ENCODE measurements around the gene CTXN1. TPM values are rescaled to one million over a fixed set of nuclear protein-coding genes. Genes with fewer than 3 reads are reported as not detected.

Gene CTXN1
- total and polyA plus RNA-seq, 3 donors from 2014 or later, result 19.4 to 67.2 (median 40.1) TPM

DNA sequence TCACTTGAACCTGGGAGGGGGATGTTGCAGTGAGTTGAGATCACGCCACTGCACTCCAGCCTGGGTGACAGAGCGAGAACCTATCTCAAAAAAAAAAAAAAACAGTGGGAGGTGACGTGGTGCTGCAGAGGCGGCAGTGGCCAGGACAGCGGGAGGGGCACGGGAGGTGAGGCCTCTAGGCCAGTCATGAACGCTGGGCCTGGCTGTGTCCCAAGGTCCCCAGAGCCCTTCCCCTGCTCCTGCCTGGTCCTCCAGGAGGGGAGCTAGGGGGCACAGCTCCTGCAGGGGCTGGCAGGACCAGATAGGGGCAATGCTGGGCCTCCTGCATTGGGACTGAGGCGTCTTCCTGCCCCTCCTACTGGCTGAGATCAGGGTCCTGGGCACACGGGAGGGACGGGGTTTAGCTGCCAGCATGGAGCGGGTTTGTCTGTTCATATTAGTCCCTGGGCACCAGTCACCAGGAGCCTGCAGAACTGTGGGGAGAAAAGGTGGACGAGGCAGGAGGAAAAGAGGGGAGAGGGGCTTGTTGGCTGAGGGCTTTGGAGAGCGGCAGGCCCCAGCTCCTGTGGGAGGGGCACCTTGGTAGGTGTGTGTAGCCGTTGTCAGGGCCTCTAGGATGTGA, 17.7 kb downstream of the CTXN1 start:
- Histone ChIP-seq H3K4me1 (peaks cover 18% of the 10 kb centered on the region), H3K27me3 (no peaks in the 10 kb centered on the region), H3K27ac (no peak overlapping the region), H3K4me3 (no peak overlapping the region), H3K36me3 (ENCODE audit: low read depth, missing control alignments) (no peaks in the 10 kb centered on the region), H3K9me3 (no peaks in the 10 kb centered on the region)
- intact Hi-C loops (cut with DNase I; ENCODE audit: low total_unique reads), result no loop called here
- TF ChIP-seq, protein P1, sequence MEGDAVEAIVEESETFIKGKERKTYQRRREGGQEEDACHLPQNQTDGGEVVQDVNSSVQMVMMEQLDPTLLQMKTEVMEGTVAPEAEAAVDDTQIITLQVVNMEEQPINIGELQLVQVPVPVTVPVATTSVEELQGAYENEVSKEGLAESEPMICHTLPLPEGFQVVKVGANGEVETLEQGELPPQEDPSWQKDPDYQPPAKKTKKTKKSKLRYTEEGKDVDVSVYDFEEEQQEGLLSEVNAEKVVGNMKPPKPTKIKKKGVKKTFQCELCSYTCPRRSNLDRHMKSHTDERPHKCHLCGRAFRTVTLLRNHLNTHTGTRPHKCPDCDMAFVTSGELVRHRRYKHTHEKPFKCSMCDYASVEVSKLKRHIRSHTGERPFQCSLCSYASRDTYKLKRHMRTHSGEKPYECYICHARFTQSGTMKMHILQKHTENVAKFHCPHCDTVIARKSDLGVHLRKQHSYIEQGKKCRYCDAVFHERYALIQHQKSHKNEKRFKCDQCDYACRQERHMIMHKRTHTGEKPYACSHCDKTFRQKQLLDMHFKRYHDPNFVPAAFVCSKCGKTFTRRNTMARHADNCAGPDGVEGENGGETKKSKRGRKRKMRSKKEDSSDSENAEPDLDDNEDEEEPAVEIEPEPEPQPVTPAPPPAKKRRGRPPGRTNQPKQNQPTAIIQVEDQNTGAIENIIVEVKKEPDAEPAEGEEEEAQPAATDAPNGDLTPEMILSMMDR (IDR thresholded peaks at IDR 0.05), result no peak
- TF ChIP-seq POLR2A (IDR thresholded peaks at IDR 0.05), result no peak
- 77 to 85% methylated on average over 9 to 14 of the region's 14 CpGs for WGBS, 2 donors
- peak; percentile 59 for DNase-seq

DNA sequence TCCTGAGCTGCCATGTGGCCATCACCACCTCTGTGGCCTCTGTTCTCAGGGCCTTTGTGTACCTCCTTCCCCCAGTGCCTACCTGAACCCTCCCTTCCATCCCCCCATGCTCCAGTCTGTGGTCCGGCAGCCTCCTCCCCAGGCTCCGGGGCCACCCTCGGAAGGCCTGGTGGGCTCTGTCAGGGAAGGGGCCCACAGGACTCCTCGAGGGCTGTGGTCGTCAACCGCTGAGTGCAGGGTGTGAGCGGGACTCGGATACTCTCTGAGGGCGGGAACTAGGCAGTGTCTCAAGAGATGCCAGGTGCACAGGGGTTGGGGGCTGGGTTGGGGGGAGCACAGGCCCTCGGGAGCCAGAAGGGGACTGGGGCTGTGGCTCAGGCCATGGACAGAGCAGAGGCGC, 18.4 kb downstream of the CTXN1 start:
- DNase-seq, result no peak
- intact Hi-C loops (cut with DNase I; ENCODE audit: low total_unique reads), result no loop called here
- H3K27me3 ChIP-seq, result no peaks in the 10 kb centered on the region
- H3K4me3 ChIP-seq, result no peak overlapping the region
- H3K27ac ChIP-seq, result no peak overlapping the region
- H3K4me1 ChIP-seq, result peaks cover 24% of the 10 kb centered on the region
- H3K36me3 ChIP-seq (ENCODE audit: low read depth, missing control alignments), result no peaks in the 10 kb centered on the region
- TF ChIP-seq, protein P1 (IDR thresholded peaks at IDR 0.05), result no peak
- TF ChIP-seq POLR2A (IDR thresholded peaks at IDR 0.05), result no peak
- 88 to 89% methylated on average over 6 to 11 of the region's 11 CpGs for WGBS, 2 donors
- H3K9me3 ChIP-seq, result no peaks in the 10 kb centered on the region

DNA sequence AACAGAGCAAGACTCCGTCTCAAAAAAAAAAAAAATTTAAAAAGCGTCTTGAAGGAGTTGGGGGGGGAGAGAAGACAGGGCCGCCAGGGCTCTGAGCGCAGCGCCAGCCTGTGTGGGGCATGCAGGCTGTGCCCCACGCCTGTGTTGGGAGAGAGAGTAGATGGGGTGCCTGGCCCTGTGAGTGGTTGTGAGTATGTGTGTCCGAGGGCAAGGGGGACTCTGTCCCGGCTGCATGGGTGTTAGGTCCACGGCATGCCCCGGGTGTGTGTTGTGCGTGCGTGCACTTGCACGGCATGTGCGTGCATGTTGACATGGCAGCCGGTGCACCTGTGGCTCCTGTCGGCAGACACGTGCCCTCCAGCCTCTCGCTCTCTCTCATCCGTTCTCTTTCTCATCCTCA, 18.8 kb downstream of the CTXN1 start:
- no peaks in the 10 kb centered on the region for H3K9me3 ChIP-seq
- H3K36me3 ChIP-seq (ENCODE audit: low read depth, missing control alignments), result no peaks in the 10 kb centered on the region
- TF ChIP-seq, protein P1 (IDR thresholded peaks at IDR 0.05), result no peak
- TF ChIP-seq POLR2A (IDR thresholded peaks at IDR 0.05), result no peak
- H3K27me3 ChIP-seq, result no peaks in the 10 kb centered on the region
- H3K4me3 ChIP-seq, result no peak overlapping the region
- intact Hi-C loops (cut with DNase I; ENCODE audit: low total_unique reads), result no loop called here
- 89 to 93% methylated on average over 19 of the region's 19 CpGs for WGBS, 2 donors
- no peak overlapping the region for H3K27ac ChIP-seq
- no peak for DNase-seq
- H3K4me1 ChIP-seq, result peaks cover 24% of the 10 kb centered on the region

DNA sequence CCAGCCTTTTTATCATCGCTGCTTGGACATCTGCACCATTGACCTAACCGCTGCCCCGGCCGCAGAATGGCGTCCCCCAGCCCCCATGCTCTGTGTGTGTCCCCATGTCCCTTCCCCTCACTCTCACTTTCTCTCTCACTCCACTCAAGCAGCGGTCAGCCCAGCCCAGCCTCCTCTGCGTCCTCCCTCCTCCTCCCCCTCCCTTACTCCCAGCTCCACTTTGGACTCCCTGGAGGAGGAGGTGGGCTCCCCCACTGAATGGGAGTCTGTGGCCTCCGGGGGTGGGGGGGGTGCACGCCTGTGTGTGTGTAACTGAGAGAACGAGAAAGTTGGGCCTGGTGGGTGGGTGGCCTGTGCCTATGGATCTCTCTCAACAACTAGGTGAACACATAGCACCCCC, 20.1 kb downstream of the CTXN1 start:
- no peaks in the 10 kb centered on the region for H3K27me3 ChIP-seq
- intact Hi-C loops (cut with DNase I; ENCODE audit: low total_unique reads), result no loop called here
- no peak for TF ChIP-seq POLR2A (IDR thresholded peaks at IDR 0.05)
- TF ChIP-seq, protein P1 (IDR thresholded peaks at IDR 0.05), result no peak
- no peaks in the 10 kb centered on the region for H3K9me3 ChIP-seq
- no peak overlapping the region for H3K4me3 ChIP-seq
- 86 to 93% methylated on average over 10 of the region's 10 CpGs for WGBS, 2 donors
- H3K36me3 ChIP-seq (ENCODE audit: low read depth, missing control alignments), result no peaks in the 10 kb centered on the region
- no peak overlapping the region for H3K27ac ChIP-seq
- DNase-seq, result no peak
- H3K4me1 ChIP-seq, result peaks cover 24% of the 10 kb centered on the region

DNA sequence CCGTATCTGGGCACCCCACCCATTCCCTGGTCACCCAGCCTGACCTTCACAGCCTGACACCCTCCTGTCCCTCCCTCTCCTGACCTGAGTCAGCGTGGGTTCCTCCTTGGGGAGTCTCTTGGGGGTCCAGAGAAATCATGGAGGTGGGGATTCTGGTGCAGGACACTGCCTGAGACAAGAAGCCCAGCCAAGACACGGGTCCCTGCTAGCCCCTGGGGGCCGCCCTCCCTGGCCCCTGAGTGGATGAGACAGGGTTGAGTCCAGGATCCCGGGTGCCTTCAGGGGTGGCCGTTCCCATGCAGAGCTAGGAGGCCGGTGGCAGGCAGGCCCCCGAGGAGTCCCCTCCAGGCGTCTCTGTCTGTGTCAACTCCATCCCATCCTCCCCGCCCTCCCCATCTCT, 20.7 kb downstream of the CTXN1 start:
- H3K27me3 ChIP-seq, result no peaks in the 10 kb centered on the region
- DNase-seq, result no peak
- no peak overlapping the region for H3K4me3 ChIP-seq
- H3K9me3 ChIP-seq, result no peaks in the 10 kb centered on the region
- 63 to 73% methylated on average over 7 to 9 of the region's 10 CpGs for WGBS, 2 donors
- TF ChIP-seq, protein P1 (IDR thresholded peaks at IDR 0.05), result no peak
- TF ChIP-seq POLR2A (IDR thresholded peaks at IDR 0.05), result no peak
- intact Hi-C loops (cut with DNase I; ENCODE audit: low total_unique reads), result no loop called here
- no peaks in the 10 kb centered on the region for H3K36me3 ChIP-seq (ENCODE audit: low read depth, missing control alignments)
- peaks cover 24% of the 10 kb centered on the region for H3K4me1 ChIP-seq
- no peak overlapping the region for H3K27ac ChIP-seq

All from testis (tissue), 3 donors.